RWPE2 (cell line): Measurements from ENCODE around the gene LAMC3.

Experiments
- ATAC-seq: fragments of 200-7000 bp; cut with Tn5 transposase; 3 replicates; pipeline ENCODE4 v1.9.1; 2021; ENCODE audit warnings: low read depth
- DNase-seq: peaks from one replicate; pipeline ENCODE4 v3.0.0-alpha.2; 2020; ENCODE audit warnings: low spot score
- H3K27ac ChIP-seq: fragments of 450-650 bp; 2 replicates; pipeline ENCODE4 v1.5.1; 2017; ENCODE audit warnings: mild to moderate bottlenecking; ENCODE audit not compliant: poor library complexity, severe bottlenecking
- H3K27me3 ChIP-seq: fragments of 250-450 bp; sonication (Bioruptor Pico); 2 replicates; pipeline ENCODE4 v1.5.1; 2021; ENCODE audit warnings: mild to moderate bottlenecking, moderate library complexity; ENCODE audit not compliant: insufficient read depth, poor library complexity, severe bottlenecking
- H3K36me3 ChIP-seq: fragments of 250-450 bp; sonication (Bioruptor Pico); 2 replicates; pipeline ENCODE4 v1.5.1; 2020; ENCODE audit warnings: low read depth, mild to moderate bottlenecking, moderate library complexity
- H3K4me1 ChIP-seq: fragments of 250-450 bp; sonication (Bioruptor Pico); 2 replicates; pipeline ENCODE4 v1.5.1; 2021; ENCODE audit warnings: mild to moderate bottlenecking, moderate library complexity; ENCODE audit not compliant: insufficient read depth, poor library complexity, severe bottlenecking
- H3K4me3 ChIP-seq: fragments of 250-450 bp; sonication (Bioruptor Pico); 2 replicates; pipeline ENCODE4 v1.5.1; 2021; ENCODE audit warnings: mild to moderate bottlenecking, moderate library complexity; ENCODE audit not compliant: severe bottlenecking
- H3K9me3 ChIP-seq: fragments of 250-450 bp; sonication (Bioruptor Pico); 2 replicates; pipeline ENCODE4 v1.5.1; 2021; ENCODE audit warnings: mild to moderate bottlenecking, moderate library complexity; ENCODE audit not compliant: severe bottlenecking
- TF ChIP-seq, protein P1 (sequence below): fragments of 450-650 bp; IDR thresholded peaks from one replicate; pipeline ENCODE4 v1.5.1; 2017; ENCODE audit warnings: mild to moderate bottlenecking, moderate library complexity; ENCODE audit not compliant: poor library complexity, severe bottlenecking

The LAMC3 gene

DNA sequence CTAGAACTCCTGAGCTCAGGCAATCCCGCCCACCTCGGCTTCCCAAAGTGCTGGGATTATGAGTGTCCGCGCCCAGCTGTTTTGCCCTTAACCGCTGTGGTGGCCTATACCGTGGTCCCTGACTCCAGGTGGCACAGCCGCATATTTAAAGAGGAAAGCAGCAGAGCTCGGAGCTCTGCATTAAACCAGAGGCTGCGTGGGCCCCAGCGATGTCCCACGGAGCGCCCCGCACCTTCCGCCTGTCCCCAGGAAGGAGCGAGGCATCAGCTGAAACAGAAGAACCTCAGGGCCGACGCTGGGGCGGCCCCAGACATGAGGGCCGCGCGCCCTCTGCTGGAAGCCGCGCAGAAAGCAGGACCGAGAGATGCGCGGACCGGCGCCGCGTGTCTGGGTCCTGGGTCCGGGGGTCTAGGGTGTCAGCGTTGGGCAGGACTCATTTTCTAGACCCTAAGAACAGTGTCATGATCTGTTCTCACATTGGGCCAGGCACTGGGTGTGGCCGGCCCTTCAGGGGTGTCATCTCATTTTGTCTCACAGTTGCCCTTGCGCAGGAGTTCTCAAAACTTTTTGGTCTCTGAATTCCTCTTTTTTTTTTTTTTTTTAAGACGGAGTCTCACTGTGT, 37.7 kb downstream of the LAMC3 start:
- Histone ChIP-seq H3K27me3 (no peaks in the 10 kb centered on the region), H3K27ac (no peak overlapping the region), H3K9me3 (peaks cover 5% of the 10 kb centered on the region), H3K4me3 (no peak overlapping the region), H3K4me1 (no peaks in the 10 kb centered on the region), H3K36me3 (no peaks in the 10 kb centered on the region)
- TF ChIP-seq, protein P1, sequence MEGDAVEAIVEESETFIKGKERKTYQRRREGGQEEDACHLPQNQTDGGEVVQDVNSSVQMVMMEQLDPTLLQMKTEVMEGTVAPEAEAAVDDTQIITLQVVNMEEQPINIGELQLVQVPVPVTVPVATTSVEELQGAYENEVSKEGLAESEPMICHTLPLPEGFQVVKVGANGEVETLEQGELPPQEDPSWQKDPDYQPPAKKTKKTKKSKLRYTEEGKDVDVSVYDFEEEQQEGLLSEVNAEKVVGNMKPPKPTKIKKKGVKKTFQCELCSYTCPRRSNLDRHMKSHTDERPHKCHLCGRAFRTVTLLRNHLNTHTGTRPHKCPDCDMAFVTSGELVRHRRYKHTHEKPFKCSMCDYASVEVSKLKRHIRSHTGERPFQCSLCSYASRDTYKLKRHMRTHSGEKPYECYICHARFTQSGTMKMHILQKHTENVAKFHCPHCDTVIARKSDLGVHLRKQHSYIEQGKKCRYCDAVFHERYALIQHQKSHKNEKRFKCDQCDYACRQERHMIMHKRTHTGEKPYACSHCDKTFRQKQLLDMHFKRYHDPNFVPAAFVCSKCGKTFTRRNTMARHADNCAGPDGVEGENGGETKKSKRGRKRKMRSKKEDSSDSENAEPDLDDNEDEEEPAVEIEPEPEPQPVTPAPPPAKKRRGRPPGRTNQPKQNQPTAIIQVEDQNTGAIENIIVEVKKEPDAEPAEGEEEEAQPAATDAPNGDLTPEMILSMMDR: peak; percentile 93
- peak; percentile 82 for ATAC-seq
- no peak for DNase-seq

DNA sequence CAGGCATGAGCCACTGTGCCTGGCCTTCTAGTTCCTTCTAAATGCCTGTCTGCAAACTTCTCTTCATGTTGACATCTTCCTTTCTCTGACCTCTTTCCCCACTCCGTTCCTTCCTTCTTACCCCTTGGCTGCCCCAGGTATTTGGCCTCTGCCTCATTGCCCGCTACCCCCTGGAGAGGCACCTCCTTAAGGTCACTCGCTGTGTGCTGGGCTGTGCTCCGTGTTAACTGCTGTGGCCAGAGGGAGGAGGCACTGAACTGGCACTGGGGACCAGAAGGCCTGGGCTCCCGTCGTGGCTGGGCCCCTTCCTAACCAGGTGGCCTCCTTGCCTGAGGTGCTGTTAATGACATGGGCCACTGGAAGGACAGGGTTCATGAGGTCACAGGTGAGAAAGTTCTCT, 39.4 kb downstream of the LAMC3 start:
- ATAC-seq (no peak), DNase-seq (no peak)
- H3K27me3 ChIP-seq: no peaks in the 10 kb centered on the region
- H3K4me3 ChIP-seq: no peak overlapping the region
- H3K4me1 ChIP-seq: no peaks in the 10 kb centered on the region
- H3K9me3 ChIP-seq: peaks cover 7% of the 10 kb centered on the region
- no peak overlapping the region for H3K27ac ChIP-seq
- TF ChIP-seq, protein P1: no peak
- no peaks in the 10 kb centered on the region for H3K36me3 ChIP-seq

DNA sequence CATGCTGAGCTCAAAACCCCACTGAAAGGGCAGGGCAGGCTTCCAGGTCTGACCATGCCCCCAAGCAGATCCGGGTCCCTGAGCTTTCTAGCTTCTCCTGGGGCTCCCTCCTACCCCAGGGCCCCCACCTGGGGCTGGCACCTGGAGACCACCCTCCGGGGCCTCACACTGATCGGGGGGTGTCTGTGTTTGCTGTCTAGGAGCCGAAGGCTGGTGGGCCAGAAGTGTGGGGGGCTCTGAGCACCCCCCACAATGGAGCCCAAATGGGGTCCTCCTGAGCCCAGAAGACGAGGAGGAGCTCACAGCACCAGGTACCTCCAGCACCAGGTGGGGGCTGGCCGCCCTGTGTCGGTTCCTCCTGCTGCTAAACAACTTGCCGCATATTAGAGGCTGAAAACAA, 39.8 kb downstream of the LAMC3 start:
- Histone ChIP-seq H3K4me1 (no peaks in the 10 kb centered on the region), H3K4me3 (no peak overlapping the region), H3K27ac (no peak overlapping the region), H3K27me3 (no peaks in the 10 kb centered on the region), H3K9me3 (peaks cover 4% of the 10 kb centered on the region), H3K36me3 (no peaks in the 10 kb centered on the region)
- no peak for ATAC-seq
- TF ChIP-seq, protein P1: no peak
- no peak for DNase-seq

GRCh38 chr9:131049829-131050715, 41.1 kb downstream of the LAMC3 start:
- Histone ChIP-seq H3K4me3 (no peak overlapping the region), H3K27ac (no peak overlapping the region), H3K36me3 (no peaks in the 10 kb centered on the region), H3K27me3 (no peaks in the 10 kb centered on the region), H3K9me3 (peaks cover 4% of the 10 kb centered on the region), H3K4me1 (no peaks in the 10 kb centered on the region)
- DNase-seq: no peak
- no peak for ATAC-seq
- TF ChIP-seq, protein P1: no peak

GRCh38 chr9:131050831-131051230, 41.9 kb downstream of the LAMC3 start:
- Histone ChIP-seq H3K27ac (no peak overlapping the region), H3K9me3 (peaks cover 5% of the 10 kb centered on the region), H3K4me3 (no peak overlapping the region), H3K36me3 (no peaks in the 10 kb centered on the region), H3K27me3 (no peaks in the 10 kb centered on the region), H3K4me1 (no peaks in the 10 kb centered on the region)
- TF ChIP-seq, protein P1: no peak
- DNase-seq (no peak), ATAC-seq (no peak)
